NK-92 (cell line): ENCODE results near the gene ANKRD22.
"Not testable (repeated sequence)": the region's sequence is repeated elsewhere in the genome, so short reads cannot be mapped to it uniquely, and the experiment has no call there.

Source experiments
- DNase-seq: peaks from one replicate; lab custom pipeline; 2025; ENCODE audit not compliant: unreplicated experiment; lab: John Stamatoyannopoulos, UW

Gene ANKRD22

GRCh38 chr10:88851706-88852105 is at the start of gene ANKRD22:
Gene ANKRD22, minus strand, starts transcription at chr10:88851844. Its CDS starts 237 bp downstream, at chr10:88851607.
- no peak for DNase-seq

- no peak for DNase-seq
Observed at GRCh38 chr10:88899886-88900285, 48.2 kb upstream of the ANKRD22 start.

- DNase-seq = no peak
Observed at GRCh38 chr10:88898727-88899126, 47.1 kb upstream of the ANKRD22 start.

GRCh38 chr10:88896994-88897853 is 45.6 kb upstream of the ANKRD22 start:
- no peak for DNase-seq

- no peak for DNase-seq
Observed at GRCh38 chr10:88896372-88896993, 44.8 kb upstream of the ANKRD22 start.

- no peak for DNase-seq
Observed at GRCh38 chr10:88895250-88895649, 43.6 kb upstream of the ANKRD22 start.

- no peak for DNase-seq
Observed at GRCh38 chr10:88893611-88894010, 42.0 kb upstream of the ANKRD22 start.

- DNase-seq = no peak
Observed at GRCh38 chr10:88892222-88892967, 40.8 kb upstream of the ANKRD22 start.

GRCh38 chr10:88890681-88891381 is 39.2 kb upstream of the ANKRD22 start:
- DNase-seq = no peak

- no peak for DNase-seq
Observed at GRCh38 chr10:88889559-88890337, 38.1 kb upstream of the ANKRD22 start.

- DNase-seq = no peak
Observed at GRCh38 chr10:88888810-88889445, 37.3 kb upstream of the ANKRD22 start.

GRCh38 chr10:88886557-88886956 is 34.9 kb upstream of the ANKRD22 start:
- DNase-seq = no peak

GRCh38 chr10:88883448-88883809 is 31.8 kb upstream of the ANKRD22 start:
- DNase-seq = no peak

GRCh38 chr10:88882646-88883447 is 31.2 kb upstream of the ANKRD22 start:
- not testable (repeated sequence) for DNase-seq

- no peak for DNase-seq
Observed at GRCh38 chr10:88881922-88882645, 30.4 kb upstream of the ANKRD22 start.

GRCh38 chr10:88881320-88881719 is 29.7 kb upstream of the ANKRD22 start:
- no peak for DNase-seq

- DNase-seq = no peak
Observed at GRCh38 chr10:88880282-88881076, 28.8 kb upstream of the ANKRD22 start.
